GM18520 (cell line): ENCODE data around the gene NQO2.
A peak's percentile ranks its signal among the peaks of the same experiment; 100 is the strongest.

Experiments
- ATAC-seq: cut with Tn5 transposase; IDR thresholded peaks from one replicate; pipeline ENCODE4 v1.9.1; 2021; ENCODE audit not compliant: unreplicated experiment

The NQO2 gene

GRCh38 chr6:2999618-3000557 lies at the start of gene NQO2:
Gene NQO2, plus strand, starts transcription at chr6:2999894. Its CDS starts 6,659 bp downstream, at chr6:3006553.
- peak; percentile 41 for ATAC-seq

GRCh38 chr6:2950713-2951112 lies 49.0 kb upstream of the NQO2 start:
- no peak for ATAC-seq

DNA sequence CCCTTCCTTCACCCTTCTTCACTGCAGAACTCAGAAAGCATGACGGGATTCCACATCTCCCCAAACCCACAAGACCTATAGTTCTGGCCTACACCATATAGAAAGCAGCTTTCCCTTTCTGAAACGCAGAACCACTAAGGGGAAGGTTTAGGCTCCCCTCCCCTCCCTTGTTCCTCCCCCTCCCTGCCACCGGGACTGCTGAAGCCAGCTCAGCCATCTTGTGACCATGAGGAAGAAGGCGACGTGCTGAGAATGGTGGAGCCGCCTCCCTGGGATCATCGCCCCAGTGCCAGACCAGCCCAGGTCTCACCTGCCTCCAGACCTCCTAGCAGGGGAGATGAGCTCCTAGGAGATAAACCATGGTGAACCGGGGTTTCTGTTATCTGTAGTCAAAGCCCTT lies 48.0 kb upstream of the NQO2 start:
- ATAC-seq: no peak

- ATAC-seq: no peak
Observed at GRCh38 chr6:2952557-2953095, 47.1 kb upstream of the NQO2 start.

DNA sequence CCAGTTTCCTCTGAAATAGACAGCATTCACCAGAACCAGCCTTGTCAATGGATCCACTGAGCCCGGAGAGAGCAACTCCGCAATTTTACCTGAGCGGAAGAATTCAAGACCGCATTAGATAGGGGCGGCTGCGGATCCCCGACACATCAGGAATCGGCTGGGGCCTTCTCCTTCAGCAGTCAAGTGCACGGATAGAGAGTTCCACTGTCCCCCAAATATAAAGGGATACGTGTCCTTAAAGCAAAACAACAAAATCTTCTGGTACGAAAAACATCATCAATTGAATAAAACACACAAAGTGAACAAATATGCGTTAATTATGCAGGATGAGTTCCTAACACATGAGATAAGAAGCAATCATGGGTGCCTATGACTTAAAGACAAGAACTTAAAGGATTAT lies 46.6 kb upstream of the NQO2 start:
- no peak for ATAC-seq

DNA sequence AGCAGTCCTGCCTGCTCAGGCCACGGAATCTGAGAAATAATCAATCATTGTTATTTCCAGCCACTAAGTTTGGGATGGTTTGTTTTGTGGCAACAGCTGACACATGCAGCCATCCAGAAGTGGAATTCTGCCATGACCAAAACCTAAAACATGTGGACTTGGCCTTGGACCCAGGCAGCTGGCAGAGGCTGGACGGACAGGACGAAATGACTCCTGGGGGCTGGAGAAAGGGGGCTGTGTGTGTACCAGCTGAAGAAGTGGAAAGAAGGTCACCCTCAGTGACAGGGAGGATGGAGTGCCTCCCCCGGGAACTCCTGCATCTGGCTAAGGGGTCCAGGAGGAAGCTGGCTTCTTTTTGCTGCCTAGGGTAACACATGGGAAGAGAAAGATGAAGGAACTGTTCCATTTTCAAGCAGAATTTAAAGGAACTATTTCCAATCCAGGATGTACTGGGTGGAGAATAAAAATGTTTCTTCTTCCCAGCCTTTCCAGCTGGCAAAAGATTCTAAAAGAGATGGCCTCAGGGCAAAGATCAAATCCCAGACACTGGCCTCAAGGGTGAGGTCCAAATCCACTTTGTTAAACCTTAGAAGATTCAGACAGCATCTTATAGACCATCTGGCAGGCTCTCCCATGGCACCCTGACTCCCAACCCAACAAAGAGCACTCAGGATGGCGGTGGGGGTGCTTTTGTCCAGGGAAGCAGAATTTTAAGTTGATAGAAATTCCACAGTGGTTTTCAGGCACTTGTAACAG lies 42.6 kb upstream of the NQO2 start:
- no peak for ATAC-seq

GRCh38 chr6:2957696-2958330 lies 41.9 kb upstream of the NQO2 start:
- no peak for ATAC-seq

DNA sequence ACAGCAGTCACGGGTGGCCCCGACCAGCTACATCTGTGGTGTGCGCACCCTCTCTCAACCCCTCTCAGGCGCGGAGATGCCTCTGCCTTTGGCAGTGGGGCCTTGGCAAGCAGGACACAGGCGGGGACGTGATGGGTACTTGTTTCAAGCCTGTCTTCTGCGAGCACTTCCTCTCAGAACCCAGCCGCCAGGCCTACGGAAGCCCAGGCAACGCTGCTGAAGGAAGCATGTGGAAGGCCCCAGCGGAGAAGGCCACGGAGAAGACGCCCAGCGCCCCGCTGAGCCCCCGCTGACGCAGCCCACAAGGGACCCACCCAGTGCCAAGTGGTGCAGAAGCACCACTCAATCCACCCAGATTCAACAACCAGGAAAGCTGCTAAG lies 41.4 kb upstream of the NQO2 start:
- no peak for ATAC-seq

DNA sequence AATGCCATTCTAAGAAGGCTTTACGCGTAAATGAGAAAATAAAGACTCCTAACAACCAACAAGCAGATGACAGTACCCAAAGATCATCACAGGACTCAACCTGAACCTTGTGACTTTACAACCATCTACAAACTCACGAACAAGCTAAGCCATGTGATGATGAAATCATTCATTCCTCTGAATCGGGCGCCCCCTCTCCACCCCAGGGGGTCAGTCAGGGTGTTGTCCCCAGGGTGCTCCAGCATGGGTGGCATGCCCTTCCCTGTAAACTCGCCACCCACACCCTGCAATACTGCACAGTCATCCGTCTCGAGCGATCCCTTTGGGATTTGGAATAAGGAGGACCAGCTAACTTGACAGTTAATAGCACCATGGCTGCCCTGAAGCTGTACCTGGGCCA lies 40.9 kb upstream of the NQO2 start:
- ATAC-seq: no peak

DNA sequence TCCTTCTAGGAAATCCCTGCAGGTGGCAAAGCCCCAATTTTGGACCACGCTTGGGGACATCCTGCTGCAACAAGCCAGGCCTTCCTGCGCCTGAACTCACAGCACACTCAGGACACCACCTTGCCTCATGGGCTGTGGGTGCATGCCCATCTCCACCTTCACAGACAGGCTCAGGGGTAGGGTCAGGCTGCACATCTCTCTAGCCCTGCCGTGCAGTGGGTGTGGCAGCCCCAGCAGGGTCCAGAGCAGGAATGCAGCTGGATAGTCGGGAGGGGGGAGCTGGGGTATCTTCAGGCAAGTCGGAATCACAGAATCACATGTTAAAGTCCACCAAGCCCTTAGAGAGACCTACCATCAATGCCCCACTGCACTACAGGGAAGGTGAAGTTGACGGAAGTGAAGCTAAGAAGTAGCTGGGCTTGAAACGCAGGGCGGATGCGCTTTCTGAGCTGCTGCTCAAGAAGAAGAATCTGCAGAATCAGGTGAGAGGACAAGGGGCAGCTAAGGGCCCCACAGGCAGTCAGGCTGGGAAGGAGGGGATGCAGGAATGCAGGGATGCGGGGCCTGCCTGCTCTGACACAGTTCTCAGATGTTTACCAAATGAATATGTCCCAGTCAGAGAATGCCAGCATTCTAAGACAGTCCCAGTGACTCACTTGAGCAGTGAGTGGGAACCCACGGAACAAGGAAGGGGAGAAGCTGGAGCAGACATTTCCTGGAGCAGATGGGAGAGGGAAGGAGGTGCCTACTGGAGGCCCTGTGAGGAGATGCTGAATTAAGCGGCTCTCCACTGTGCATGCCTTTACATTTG lies 39.6 kb upstream of the NQO2 start:
- ATAC-seq: no peak

GRCh38 chr6:2960935-2961334 lies 38.8 kb upstream of the NQO2 start:
- no peak for ATAC-seq

GRCh38 chr6:2961506-2961905 lies 38.2 kb upstream of the NQO2 start:
- no peak for ATAC-seq

GRCh38 chr6:2962004-2962403 lies 37.7 kb upstream of the NQO2 start:
- no peak for ATAC-seq

GRCh38 chr6:2962636-2963035 lies 37.1 kb upstream of the NQO2 start:
- ATAC-seq: no peak

DNA sequence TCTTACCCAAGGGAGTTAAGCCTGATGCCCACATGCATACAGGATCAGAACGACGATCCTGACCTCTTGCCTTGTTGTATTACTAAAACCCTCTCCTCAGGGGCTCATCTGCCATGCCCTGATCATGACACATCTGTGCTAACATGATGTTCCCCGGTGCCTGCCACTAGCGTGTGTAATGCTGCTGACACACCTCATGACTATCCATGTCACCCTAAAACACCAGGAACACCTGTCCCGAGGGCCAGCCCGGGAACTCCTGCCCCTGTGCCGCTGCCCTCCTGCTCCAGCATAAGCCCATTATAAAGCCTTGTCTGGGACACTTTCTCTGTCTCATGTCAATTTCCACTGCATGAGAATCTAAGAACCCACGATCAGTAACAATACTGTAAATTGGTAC lies 35.9 kb upstream of the NQO2 start:
- no peak for ATAC-seq

- ATAC-seq: no peak
Observed at GRCh38 chr6:2964793-2965505, 34.7 kb upstream of the NQO2 start.

DNA sequence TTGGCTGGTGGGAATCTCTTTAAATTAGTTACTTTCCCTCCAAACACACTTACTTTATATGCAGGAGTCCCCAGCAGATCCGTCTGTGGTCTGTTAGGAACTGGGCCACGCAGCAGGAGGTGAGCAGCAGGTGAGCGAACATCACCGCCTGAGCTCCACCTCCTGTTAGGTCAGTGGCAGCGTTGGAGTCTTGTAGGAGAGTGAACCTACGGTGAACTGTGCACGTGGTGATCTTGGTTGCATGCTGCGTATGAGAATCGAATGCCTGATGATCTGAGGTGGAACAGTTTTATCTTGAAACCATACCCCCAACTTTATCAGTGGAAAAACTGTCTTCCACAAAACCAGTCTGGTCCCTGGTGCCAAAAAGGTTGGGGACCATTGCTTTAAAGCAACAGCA lies 33.3 kb upstream of the NQO2 start:
- no peak for ATAC-seq

- no peak for ATAC-seq
Observed at GRCh38 chr6:2967936-2968335, 31.8 kb upstream of the NQO2 start.

GRCh38 chr6:2968600-2969135 lies 31.0 kb upstream of the NQO2 start:
- ATAC-seq: no peak

DNA sequence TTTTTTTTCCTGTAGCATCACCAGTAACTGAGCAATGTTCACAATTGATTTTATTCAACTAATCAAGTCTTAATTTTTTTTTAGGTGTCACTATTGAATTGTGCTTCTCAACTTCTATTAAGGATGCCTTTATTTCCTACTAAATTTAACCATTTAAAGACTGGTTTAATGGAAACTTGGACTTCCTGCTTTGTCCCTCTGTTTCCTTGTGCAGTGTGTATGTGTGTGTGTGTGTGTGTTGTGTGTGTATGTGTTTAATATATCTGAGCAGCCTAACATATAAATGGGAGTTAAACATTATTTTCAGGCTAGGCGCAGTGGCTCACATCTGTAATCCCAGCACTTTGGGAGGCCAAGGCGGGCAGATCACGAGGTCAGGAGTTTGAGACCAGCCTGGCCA lies 30.1 kb upstream of the NQO2 start:
- ATAC-seq: no peak
